GM12878 (cell line): ENCODE data around the gene MTMR3. TPM values are rescaled to one million over a fixed set of nuclear protein-coding genes. Genes with fewer than 3 reads are reported as not detected.
A peak's percentile ranks its signal among the peaks of the same experiment; 100 is the strongest.

Experiments
- ATAC-seq: fragments of 200-7000 bp; cut with Tn5 transposase; 3 replicates; pipeline ENCODE4 v1.9.1; 2020; ENCODE audit warnings: mild to moderate bottlenecking, moderate library complexity
- BruUV-seq: library from RNA; stranded (reverse); fragments of 400-500 nt; replicated peaks from 2 replicates; lab custom pipeline; 2021; lab: Mats Ljungman, UMichigan
- CTCF ChIA-PET: fragments of 300-600 bp; sonication (Branson Sonifier 250); formaldehyde crosslinking; extraction: SDS; loops from one replicate; lab custom pipeline; 2021; ENCODE audit warnings: inconsistent platforms; lab: Yijun Ruan, JAX
- POLR2A ChIA-PET: fragments of 350-600 bp; formaldehyde crosslinking; extraction: SDS; loops from one replicate; lab custom pipeline; 2021; ENCODE audit warnings: inconsistent platforms; lab: Charles Lee
- RAD21 ChIA-PET: fragments of 300-600 bp; sonication (Branson Sonifier 250); formaldehyde crosslinking; loops from one replicate; lab custom pipeline; 2023; ENCODE audit warnings: antibody characterized with exemption; ENCODE audit not compliant: unreplicated experiment; lab: Charles Lee
- SMC1A ChIA-PET: fragments of 300-600 bp; sonication (Branson Sonifier 250); formaldehyde crosslinking; loops from one replicate; lab custom pipeline; 2023; ENCODE audit not compliant: unreplicated experiment, uncharacterized antibody; lab: Charles Lee
- DNase-seq: peaks from one replicate; pipeline ENCODE4 v3.0.0-alpha.2; 2011; ENCODE audit warnings: low read depth, low spot score
- FAIRE-seq: peaks from 3 replicates; lab custom pipeline; 2011; peaks lifted over from hg19 to GRCh38; lab: Jason Lieb, UNC
- H2AFZ ChIP-seq: 2 replicates; pipeline ENCODE4 v1.6.0; 2011; ENCODE audit warnings: low read depth, low read length, control low read depth; ENCODE audit not compliant: control insufficient read depth
- H3K27ac ChIP-seq: 2 replicates; pipeline ENCODE4 v1.5.1; 2011; ENCODE audit warnings: control low read depth; ENCODE audit not compliant: control insufficient read depth, insufficient read depth
- H3K27me3 ChIP-seq, 2 experiments: replicated peaks in 1 of 2; 2 replicates each; pipeline versions ENCODE4 v1.6.0 to v1.6.1; 2011; ENCODE audit warnings: low read length in 1 of 2; ENCODE audit not compliant: control insufficient read depth in 2 of 2, insufficient read depth in 2 of 2
- H3K36me3 ChIP-seq, 2 experiments: 2 replicates each; pipeline ENCODE4 v1.5.1; 2011; ENCODE audit warnings: low read length in 1 of 2; ENCODE audit not compliant: control insufficient read depth in 2 of 2, insufficient read depth in 2 of 2
- H3K4me1 ChIP-seq: 2 replicates; pipeline ENCODE4 v1.6.1; 2011; ENCODE audit warnings: mild to moderate bottlenecking, low read length, moderate library complexity, mixed read lengths; ENCODE audit not compliant: control insufficient read depth, insufficient read depth
- H3K4me2 ChIP-seq: 2 replicates; pipeline ENCODE4 v1.6.0; 2011; ENCODE audit warnings: control low read depth; ENCODE audit not compliant: control insufficient read depth, insufficient read depth
- H3K4me3 ChIP-seq: fragments of 200-600 bp; sonication (generic); 2 replicates; pipeline ENCODE4 v1.5.1; 2016
- H3K79me2 ChIP-seq: 2 replicates; pipeline ENCODE4 v1.6.0; 2011; ENCODE audit warnings: low read length; ENCODE audit not compliant: control insufficient read depth, insufficient read depth
- H3K9ac ChIP-seq: 2 replicates; pipeline ENCODE4 v1.8.0; 2011; ENCODE audit warnings: low read length, control low read depth, mixed read lengths; ENCODE audit not compliant: control insufficient read depth, insufficient read depth
- H3K9me3 ChIP-seq: replicated peaks from 3 replicates; pipeline ENCODE4 v1.5.1; 2011; ENCODE audit warnings: mild to moderate bottlenecking, low read length; ENCODE audit not compliant: control insufficient read depth, insufficient read depth
- H4K20me1 ChIP-seq: 2 replicates; pipeline ENCODE4 v1.6.0; 2011; ENCODE audit not compliant: control insufficient read depth, insufficient read depth
- CBX5 ChIP-seq: sonication (generic); IDR thresholded peaks from 2 replicates; pipeline ENCODE4 v1.6.1; 2016; ENCODE audit warnings: low read depth, moderate library complexity, mild to moderate bottlenecking, inconsistent platforms
- CHD4 ChIP-seq: fragments of 200-600 bp; sonication (generic); IDR thresholded peaks from 2 replicates; pipeline ENCODE4 v1.6.1; 2016; ENCODE audit warnings: mild to moderate bottlenecking
- MXI1 ChIP-seq: fragments of 150-350 bp; IDR thresholded peaks from 2 replicates; pipeline ENCODE4 v1.6.1; 2011; ENCODE audit warnings: low read depth, mild to moderate bottlenecking, inconsistent platforms, low read length, improper control_type of control experiment
- NBN ChIP-seq: fragments of 450-650 bp; IDR thresholded peaks from 2 replicates; pipeline ENCODE4 v1.6.1; 2016
- SPI1 ChIP-seq: IDR thresholded peaks from 2 replicates; pipeline ENCODE4 v1.6.1; 2011; ENCODE audit warnings: low read depth, mild to moderate bottlenecking, low read length, moderate library complexity, borderline replicate concordance; ENCODE audit not compliant: insufficient read depth
- YY1 ChIP-seq: IDR thresholded peaks from 2 replicates; pipeline ENCODE4 v1.6.1; 2011; ENCODE audit warnings: low read depth, mild to moderate bottlenecking, low read length
- WGBS: methylation state at CpG from one replicate; pipeline ENCODE4 v1.1.6; 2016; ENCODE audit warnings: low lambda C conversion rate; ENCODE audit not compliant: insufficient replicate concordance, insufficient coverage; ENCODE audit errors: missing lambda C conversion rate; 5-methylcytosine and 5-hydroxymethylcytosine counted together
- in situ Hi-C: fragments of 300-500 bp; cut with MboI; formaldehyde crosslinking; loops from 9 replicates; pipeline ENCODE4 v1.14.3; 2018; ENCODE audit warnings: mixed read lengths
- intact Hi-C: fragments of 100-400 bp; cut with micrococcal nuclease; formaldehyde crosslinking; loops from one replicate; pipeline ENCODE4 v1.14.2; 2022; ENCODE audit not compliant: unreplicated experiment
- polyA plus RNA-seq, 11 experiments: library from polyadenylated mRNA; depleted of rRNA in 4 of 11; unstranded in 6 of 11; stranded (reverse) in 5 of 11; fragments of >200 nt; fragmentation: Nextera tagmentation in 4 of 11; fragmentation: Illumina TruSeq in 1 of 11; extraction: Ambion mirVana in 4 of 11; extraction: Trizol in 1 of 11; gene quantifications; 1 replicate in 1 of 11; 2 replicates in 10 of 11; pipeline versions ENCODE4 v1.2.1 to v1.2.3, GENCODE V29; 2011 to 2016; ENCODE audit warnings: inconsistent platforms in 2 of 11, missing spikeins in 2 of 11, low read depth in 1 of 11
- total RNA-seq, 4 experiments: library from RNA; depleted of rRNA in 3 of 4; stranded (reverse); fragments of >200 nt in 3 of 4; fragmentation: Illumina TruSeq in 1 of 4; extraction: Trizol in 1 of 4; gene quantifications; 2 replicates each; pipeline versions ENCODE4 v1.2.1 to v1.2.3, GENCODE V29; 2013 to 2021
- TF ChIP-seq, protein P1 (sequence below): fragments of 450-650 bp; IDR thresholded peaks from 2 replicates; pipeline ENCODE4 v1.6.1; 2017; ENCODE audit warnings: low read depth, mild to moderate bottlenecking, moderate library complexity
- TF ChIP-seq, protein P2 (sequence below): IDR thresholded peaks from 2 replicates; pipeline ENCODE4 v1.6.1; 2012; ENCODE audit warnings: low read depth, low read length, improper control_type of control experiment
- TF ChIP-seq, protein P3 (sequence below): IDR thresholded peaks from 2 replicates; pipeline ENCODE4 v1.6.1; 2011; ENCODE audit warnings: borderline replicate concordance, low read depth, mild to moderate bottlenecking, moderate library complexity, mixed read lengths, low read length; ENCODE audit not compliant: insufficient read depth; ENCODE audit errors: extremely low read length

Gene MTMR3
- total and polyA plus RNA-seq, 10 of the 15 experiments (the other 5 are each of a cell fraction or from before 2014, with no cell fraction given): 1.4 to 23.7 (median 10.6) TPM

- H3K36me3 ChIP-seq: peaks cover 0 to 6% of the 10 kb centered on the region in 2 experiments; a peak in 1 of 4 replicates
- peak overlapping the region; percentile 96 for H3K4me2 ChIP-seq
- 22% methylated on average over 5 of the region's 5 CpGs for WGBS
- TF ChIP-seq, protein P1, sequence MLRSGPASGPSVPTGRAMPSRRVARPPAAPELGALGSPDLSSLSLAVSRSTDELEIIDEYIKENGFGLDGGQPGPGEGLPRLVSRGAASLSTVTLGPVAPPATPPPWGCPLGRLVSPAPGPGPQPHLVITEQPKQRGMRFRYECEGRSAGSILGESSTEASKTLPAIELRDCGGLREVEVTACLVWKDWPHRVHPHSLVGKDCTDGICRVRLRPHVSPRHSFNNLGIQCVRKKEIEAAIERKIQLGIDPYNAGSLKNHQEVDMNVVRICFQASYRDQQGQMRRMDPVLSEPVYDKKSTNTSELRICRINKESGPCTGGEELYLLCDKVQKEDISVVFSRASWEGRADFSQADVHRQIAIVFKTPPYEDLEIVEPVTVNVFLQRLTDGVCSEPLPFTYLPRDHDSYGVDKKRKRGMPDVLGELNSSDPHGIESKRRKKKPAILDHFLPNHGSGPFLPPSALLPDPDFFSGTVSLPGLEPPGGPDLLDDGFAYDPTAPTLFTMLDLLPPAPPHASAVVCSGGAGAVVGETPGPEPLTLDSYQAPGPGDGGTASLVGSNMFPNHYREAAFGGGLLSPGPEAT: 0 out of 2 replicates have a peak, but pooled peaks have one; percentile 4
- TF ChIP-seq YY1 (no peak), NBN (no peak), MXI1 (0 out of 2 replicates have a peak, but pooled peaks have one; percentile 7), CBX5 (no peak), SPI1 (no peak), CHD4 (no peak)
- TF ChIP-seq, protein P2, sequence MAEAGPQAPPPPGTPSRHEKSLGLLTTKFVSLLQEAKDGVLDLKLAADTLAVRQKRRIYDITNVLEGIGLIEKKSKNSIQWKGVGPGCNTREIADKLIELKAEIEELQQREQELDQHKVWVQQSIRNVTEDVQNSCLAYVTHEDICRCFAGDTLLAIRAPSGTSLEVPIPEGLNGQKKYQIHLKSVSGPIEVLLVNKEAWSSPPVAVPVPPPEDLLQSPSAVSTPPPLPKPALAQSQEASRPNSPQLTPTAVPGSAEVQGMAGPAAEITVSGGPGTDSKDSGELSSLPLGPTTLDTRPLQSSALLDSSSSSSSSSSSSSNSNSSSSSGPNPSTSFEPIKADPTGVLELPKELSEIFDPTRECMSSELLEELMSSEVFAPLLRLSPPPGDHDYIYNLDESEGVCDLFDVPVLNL: no peak
- TF ChIP-seq, protein P3, sequence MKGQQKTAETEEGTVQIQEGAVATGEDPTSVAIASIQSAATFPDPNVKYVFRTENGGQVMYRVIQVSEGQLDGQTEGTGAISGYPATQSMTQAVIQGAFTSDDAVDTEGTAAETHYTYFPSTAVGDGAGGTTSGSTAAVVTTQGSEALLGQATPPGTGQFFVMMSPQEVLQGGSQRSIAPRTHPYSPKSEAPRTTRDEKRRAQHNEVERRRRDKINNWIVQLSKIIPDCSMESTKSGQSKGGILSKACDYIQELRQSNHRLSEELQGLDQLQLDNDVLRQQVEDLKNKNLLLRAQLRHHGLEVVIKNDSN: no peak
- no peak for DNase-seq
- intact Hi-C loops (loop anchor here (5.0 kb wide), 1 partner anchor 169 kb away; no protein-coding TSS in a partner anchor), in situ Hi-C loops (no loop called here)
- ChIA-PET CTCF (interaction anchor here (1.3 to 1.4 kb wide), 2 partner anchors 45 to 284 kb away, joined by 3 to 4 read pairs; partner anchors contain the start of gene THOC5), RAD21 (interaction anchor here (2.0 to 2.3 kb wide), 2 partner anchors 17 to 167 kb away, joined by 7 to 9 read pairs; no protein-coding TSS in a partner anchor), SMC1A (interaction anchor here (1.0 to 2.5 kb wide), 4 partner anchors 10 to 167 kb away, joined by 3 to 11 read pairs (median 4); no protein-coding TSS in a partner anchor), POLR2A (interaction anchor here (0.6 to 1.9 kb wide), 4 partner anchors 17 to 1246 kb away, joined by 3 to 6 read pairs (median 6); partner anchors contain the start of genes UQCR10 and ZMAT5)
- H3K4me3 ChIP-seq: peak overlapping the region; percentile 51; the same call in 1 of the 2 replicates
- TSS peak; percentile 60 for BruUV-seq
- H3K79me2 ChIP-seq: peaks cover 22% of the 10 kb centered on the region
- H3K27ac ChIP-seq: peak overlapping the region; percentile 47
- H4K20me1 ChIP-seq: no peaks in the 10 kb centered on the region
- no peaks in the 10 kb centered on the region for H3K9me3 ChIP-seq
- H3K4me1 ChIP-seq: peaks cover 6% of the 10 kb centered on the region
- H2AFZ ChIP-seq: peak overlapping the region; percentile 91
- peak overlapping the region; percentile 72 for H3K9ac ChIP-seq
- ATAC-seq: peak; percentile 15; the same call in 2 of the 3 replicates
- no peak for FAIRE-seq
- no peaks in the 10 kb centered on the region for H3K27me3 ChIP-seq
These were observed 44.4 kb upstream of the MTMR3 start for GRCh38 chr22:29838599-29838956.
